SJCRH30 (cell line): Measurements from ENCODE around the gene FRA10AC1. TPM values are rescaled to one million over a fixed set of nuclear protein-coding genes. Genes with fewer than 3 reads are reported as not detected.
A peak's percentile ranks its signal among the peaks of the same experiment; 100 is the strongest.

Experiments
- DNase-seq, 2 experiments: peaks; one replicate each; pipeline ENCODE4 v3.0.0-alpha.2; 2015 to 2020
- H3K27ac ChIP-seq: fragments of 250-450 bp; sonication (Bioruptor Pico); 2 replicates; pipeline ENCODE4 v1.5.1; 2020; ENCODE audit warnings: mild to moderate bottlenecking, moderate library complexity
- H3K27me3 ChIP-seq: fragments of 250-450 bp; sonication (Bioruptor Pico); 2 replicates; pipeline ENCODE4 v1.5.1; 2020; ENCODE audit warnings: mild to moderate bottlenecking, moderate library complexity
- H3K36me3 ChIP-seq: fragments of 250-450 bp; sonication (Bioruptor Pico); 2 replicates; pipeline ENCODE4 v1.5.1; 2020; ENCODE audit warnings: mild to moderate bottlenecking, moderate library complexity
- H3K4me1 ChIP-seq: fragments of 250-450 bp; sonication (Bioruptor Pico); 2 replicates; pipeline ENCODE4 v1.5.1; 2020; ENCODE audit warnings: mild to moderate bottlenecking, moderate library complexity
- H3K4me3 ChIP-seq: fragments of 250-450 bp; sonication (Bioruptor Pico); 2 replicates; pipeline ENCODE4 v1.5.1; 2020; ENCODE audit warnings: mild to moderate bottlenecking, moderate library complexity
- H3K9me3 ChIP-seq: fragments of 250-450 bp; sonication (Bioruptor Pico); replicated peaks from 2 replicates; pipeline ENCODE4 v1.5.1; 2020; ENCODE audit warnings: mild to moderate bottlenecking, moderate library complexity
- total RNA-seq: library from RNA; depleted of rRNA; stranded (reverse); fragments of >200 nt; shearing (Covaris generic); gene quantifications from 2 replicates; pipeline ENCODE4 v1.2.3, GENCODE V29; 2014; rRNA removed

FRA10AC1 gene
- total RNA-seq, 1 experiment from 2014 or later: 12.3 TPM

DNA sequence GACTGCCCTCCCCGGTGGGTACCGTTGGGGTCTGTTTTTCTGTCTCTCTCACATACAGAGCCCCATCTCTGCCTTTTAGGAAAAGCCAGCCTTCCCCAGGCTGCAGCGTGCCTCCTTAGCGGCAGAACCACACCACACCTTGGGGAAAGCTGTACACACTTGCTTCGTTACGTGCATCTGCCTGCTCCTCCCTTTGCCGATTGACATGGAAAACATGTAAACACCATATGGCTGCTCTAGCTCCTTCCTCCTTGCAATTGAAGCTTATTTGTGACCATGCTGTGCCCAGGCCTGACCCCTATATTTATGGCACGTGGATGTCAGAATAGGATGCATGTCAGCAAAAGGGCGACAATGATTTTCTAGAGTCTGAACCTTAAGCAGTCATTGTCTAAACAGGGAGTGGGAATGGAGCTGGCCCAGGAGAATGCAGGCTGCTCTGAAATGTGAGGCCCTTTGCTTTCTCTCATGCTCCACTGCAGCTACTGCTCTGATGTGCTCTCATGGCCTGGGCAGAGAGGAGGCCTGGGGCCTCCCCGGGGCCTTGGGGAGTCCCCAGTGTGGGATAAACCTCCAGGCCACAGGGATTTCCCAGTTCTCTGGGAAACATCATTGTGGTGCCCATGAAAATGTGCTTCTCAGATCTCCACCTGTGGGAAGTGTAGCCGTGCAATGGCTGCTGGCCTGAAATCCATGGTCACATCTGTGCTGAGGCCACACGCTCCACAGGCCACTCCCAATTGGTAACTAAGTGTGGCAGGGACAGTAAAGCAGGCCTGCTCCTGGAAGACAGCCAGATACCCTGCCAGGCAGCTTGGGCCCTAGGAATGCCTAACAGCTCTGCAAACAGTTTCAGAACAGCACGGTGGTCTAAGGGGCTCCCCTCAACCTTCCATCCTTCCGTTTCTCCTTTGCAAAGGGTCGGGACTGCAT is 71.5 kb downstream of the FRA10AC1 start:
- no peak overlapping the region for H3K27ac ChIP-seq
- no peaks in the 10 kb centered on the region for H3K27me3 ChIP-seq
- peak in 1 of 2 experiments; percentile 8 for DNase-seq
- H3K4me3 ChIP-seq: no peak overlapping the region
- no peaks in the 10 kb centered on the region for H3K36me3 ChIP-seq
- H3K9me3 ChIP-seq: no peaks in the 10 kb centered on the region
- no peaks in the 10 kb centered on the region for H3K4me1 ChIP-seq

DNA sequence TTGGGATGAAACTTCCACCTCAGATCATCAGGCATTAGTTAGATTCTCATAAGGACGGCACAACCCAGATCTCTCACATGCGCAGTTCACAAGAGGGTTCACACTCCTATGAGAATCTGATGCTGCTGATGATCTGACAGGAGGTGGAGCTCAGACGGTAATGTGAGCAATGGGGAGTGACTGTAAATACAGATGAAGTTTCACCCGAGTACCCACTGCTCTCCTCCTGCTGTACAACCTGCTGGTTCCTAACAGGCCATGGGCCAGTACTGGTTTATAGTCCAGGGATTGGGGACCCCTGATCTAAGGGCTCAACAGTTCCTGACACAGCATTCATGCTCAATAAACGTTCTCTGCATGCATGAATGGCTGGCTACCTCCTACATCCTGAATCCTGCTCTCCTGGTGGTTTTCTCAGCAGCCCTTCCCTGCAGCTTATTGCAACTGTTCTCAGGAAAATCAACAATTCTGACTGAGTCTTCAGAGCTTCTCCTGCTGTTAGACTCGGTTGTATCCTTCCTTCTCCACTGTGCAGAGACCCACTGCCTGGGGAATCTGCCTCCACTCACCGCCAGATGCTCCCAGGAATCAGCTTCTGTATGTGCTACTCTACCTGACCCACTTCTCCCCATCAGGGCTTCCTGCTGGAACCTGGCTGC is 72.6 kb downstream of the FRA10AC1 start:
- H3K9me3 ChIP-seq: no peaks in the 10 kb centered on the region
- no peaks in the 10 kb centered on the region for H3K4me1 ChIP-seq
- H3K27ac ChIP-seq: no peak overlapping the region
- H3K36me3 ChIP-seq: no peaks in the 10 kb centered on the region
- no peak for DNase-seq
- H3K4me3 ChIP-seq: no peak overlapping the region
- no peaks in the 10 kb centered on the region for H3K27me3 ChIP-seq

DNA sequence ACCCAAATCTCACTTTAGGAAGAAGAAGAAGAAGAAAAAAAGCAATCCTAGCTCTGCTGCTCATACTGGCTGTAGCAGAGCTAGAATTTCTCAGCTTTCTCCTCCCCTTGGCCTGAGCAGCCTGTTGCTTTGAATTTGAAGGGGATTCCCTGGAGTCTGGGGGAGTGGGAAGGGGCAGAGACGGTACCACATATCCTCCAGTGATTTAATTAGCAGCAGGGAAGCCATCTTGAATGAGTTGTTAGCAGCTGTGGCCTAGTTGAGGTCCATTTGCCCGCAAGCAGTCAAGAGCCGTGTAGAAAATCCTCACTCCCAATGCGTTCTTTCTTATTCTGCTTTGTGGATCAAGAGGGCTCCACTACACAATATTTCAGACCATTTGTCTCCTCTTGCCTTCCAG is 73.5 kb downstream of the FRA10AC1 start:
- no peak for DNase-seq
- no peaks in the 10 kb centered on the region for H3K9me3 ChIP-seq
- no peaks in the 10 kb centered on the region for H3K27me3 ChIP-seq
- H3K4me1 ChIP-seq: no peaks in the 10 kb centered on the region
- H3K27ac ChIP-seq: no peak overlapping the region
- no peak overlapping the region for H3K4me3 ChIP-seq
- no peaks in the 10 kb centered on the region for H3K36me3 ChIP-seq

DNA sequence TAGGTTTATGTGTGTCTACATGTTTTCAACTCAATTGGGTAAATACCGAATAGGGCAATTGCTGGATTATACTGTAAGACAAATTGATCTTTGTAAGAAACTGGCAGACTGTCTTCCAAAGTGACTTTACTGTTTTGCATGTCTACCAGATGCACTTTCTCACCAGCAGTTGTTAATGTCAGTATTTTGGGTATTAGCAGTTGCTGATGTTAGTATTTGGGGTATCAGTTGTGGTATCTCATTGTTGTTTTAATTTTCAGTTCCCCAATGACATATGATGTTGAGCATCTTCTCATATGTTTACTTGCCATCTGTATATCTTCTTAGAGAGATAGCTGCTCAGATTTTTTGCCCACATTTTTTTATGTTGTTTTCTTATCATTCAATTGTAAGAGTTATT is 79.5 kb downstream of the FRA10AC1 start:
- Histone ChIP-seq H3K4me1 (no peaks in the 10 kb centered on the region), H3K9me3 (no peaks in the 10 kb centered on the region), H3K4me3 (no peak overlapping the region), H3K27me3 (no peaks in the 10 kb centered on the region), H3K27ac (no peak overlapping the region), H3K36me3 (no peaks in the 10 kb centered on the region)
- DNase-seq: no peak

DNA sequence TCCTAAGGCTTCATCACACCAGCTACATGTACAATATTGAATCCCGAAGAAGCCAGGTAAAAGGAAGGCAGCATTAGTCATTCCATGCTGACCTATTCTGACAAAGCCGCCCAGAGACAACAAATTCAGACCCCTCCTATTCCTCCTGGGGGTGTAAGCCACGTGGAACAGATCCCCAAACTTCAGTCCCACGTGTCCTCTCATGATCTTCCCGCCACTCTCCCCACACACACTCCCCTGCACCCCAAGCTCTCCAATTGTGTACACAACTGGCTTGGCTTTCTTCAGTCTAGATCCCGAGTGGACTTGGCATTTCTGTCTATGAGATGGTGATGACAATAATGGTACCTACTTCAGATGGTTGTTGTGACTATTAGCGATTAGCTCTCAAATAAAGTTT is 81.5 kb downstream of the FRA10AC1 start:
- Histone ChIP-seq H3K27me3 (no peaks in the 10 kb centered on the region), H3K9me3 (no peaks in the 10 kb centered on the region), H3K4me1 (no peaks in the 10 kb centered on the region), H3K27ac (no peak overlapping the region), H3K4me3 (no peak overlapping the region), H3K36me3 (no peaks in the 10 kb centered on the region)
- no peak for DNase-seq

Other genes starting within 250 kb of the FRA10AC1 start
- 4.2 and 4.6 TPM in 2 replicates for gene MYOF, start 220.3 kb downstream of the FRA10AC1 start, total RNA-seq
- 43.2 and 49.4 TPM in 2 replicates for gene CEP55, start 206.0 kb downstream of the FRA10AC1 start, total RNA-seq
- gene FFAR4, start 135.9 kb downstream of the FRA10AC1 start, total RNA-seq: not detected in 2 replicates
- not detected in 2 replicates for gene RBP4, start 101.4 kb downstream of the FRA10AC1 start, total RNA-seq
- not detected in 2 replicates for gene PDE6C, start 90.1 kb downstream of the FRA10AC1 start, total RNA-seq
- not detected in 2 replicates for gene LGI1, start 55.3 kb upstream of the FRA10AC1 start, total RNA-seq
- gene SLC35G1, start 191.4 kb upstream of the FRA10AC1 start, total RNA-seq: 9.1 and 9.5 TPM in 2 replicates